Mesodermal cell (in vitro differentiated cells): ENCODE data around the gene DNAJC15.

Experiments
- H3K27ac ChIP-seq: 2 replicates; pipeline ENCODE4 v1.7.0; 2013; ENCODE audit warnings: mild to moderate bottlenecking, low read depth, low read length, moderate library complexity; ENCODE audit not compliant: severe bottlenecking
- H3K36me3 ChIP-seq: 2 replicates; pipeline ENCODE4 v1.7.1; 2013; ENCODE audit warnings: mild to moderate bottlenecking, low read length, moderate library complexity; ENCODE audit not compliant: control insufficient read depth, insufficient read depth
- H3K4me1 ChIP-seq: one replicate; pipeline ENCODE4 v1.7.1; 2013; ENCODE audit warnings: mild to moderate bottlenecking, low read length; ENCODE audit not compliant: insufficient read depth, control insufficient read depth, poor library complexity, severe bottlenecking
- H3K4me3 ChIP-seq: 2 replicates; pipeline ENCODE4 v1.7.0; 2013; ENCODE audit warnings: low read length, control low read depth, mild to moderate bottlenecking; ENCODE audit not compliant: insufficient read depth, poor library complexity, severe bottlenecking; ENCODE audit errors: extremely low read depth
- H3K9me3 ChIP-seq: 2 replicates; pipeline ENCODE4 v1.7.1; 2013; ENCODE audit warnings: mild to moderate bottlenecking, low read length, moderate library complexity; ENCODE audit not compliant: control insufficient read depth
- WGBS, 2 experiments: methylation state at CpG; one replicate each; pipeline ENCODE4 v1.1.5; 2013; ENCODE audit warnings: missing lambda C conversion rate in 2 of 2; ENCODE audit not compliant: insufficient coverage in 2 of 2; 5-methylcytosine and 5-hydroxymethylcytosine counted together

The DNAJC15 gene

DNA sequence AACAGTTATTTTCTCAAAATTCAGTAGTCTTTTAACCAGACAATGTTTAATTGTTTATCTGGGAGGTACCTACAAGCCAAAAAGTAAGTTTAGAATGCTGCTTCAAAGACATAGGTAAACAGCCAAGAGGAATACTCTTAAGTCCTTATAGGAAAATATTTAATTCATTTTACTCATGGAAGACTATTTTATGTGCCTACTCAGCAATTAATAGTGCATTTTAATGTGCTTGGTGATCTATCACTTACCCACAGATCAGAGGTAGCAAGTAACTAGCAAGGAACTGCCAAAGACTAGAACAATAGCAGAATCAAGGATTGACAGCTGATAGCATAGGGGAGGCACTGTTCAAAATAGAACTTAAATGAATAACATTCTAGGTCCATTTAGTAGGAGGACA is 60.4 kb downstream of the DNAJC15 start:
- Histone ChIP-seq H3K4me3 (no peak overlapping the region), H3K27ac (no peak overlapping the region), H3K9me3 (no peaks in the 10 kb centered on the region), H3K4me1 (no peaks in the 10 kb centered on the region), H3K36me3 (peaks cover 51% of the 10 kb centered on the region)

DNA sequence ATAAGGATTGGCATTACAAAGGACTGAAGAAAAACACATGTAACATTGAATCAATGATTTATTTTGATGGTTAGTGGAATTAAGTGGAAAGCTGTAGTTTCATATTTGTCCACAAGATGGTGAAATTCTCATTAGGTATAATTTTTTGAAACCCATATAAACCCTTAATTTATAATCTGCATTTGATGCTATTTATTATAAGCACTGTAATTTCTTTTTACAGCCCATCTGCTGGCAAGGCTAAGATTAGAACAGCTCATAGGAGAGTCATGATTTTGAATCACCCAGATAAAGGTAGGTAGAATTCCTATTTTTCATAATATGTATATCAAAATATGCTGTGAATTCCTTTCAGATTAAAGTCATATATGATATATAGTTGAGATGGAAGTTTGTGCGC is 62.2 kb downstream of the DNAJC15 start:
- peaks cover 56% of the 10 kb centered on the region for H3K36me3 ChIP-seq
- WGBS, 2 experiments: 83% methylated on average over 1 of the region's 1 CpG; no CpG with 5 or more reads in 1 of the 2 experiments
- no peaks in the 10 kb centered on the region for H3K4me1 ChIP-seq
- no peak overlapping the region for H3K4me3 ChIP-seq
- no peak overlapping the region for H3K27ac ChIP-seq
- peaks cover 13% of the 10 kb centered on the region for H3K9me3 ChIP-seq

DNA sequence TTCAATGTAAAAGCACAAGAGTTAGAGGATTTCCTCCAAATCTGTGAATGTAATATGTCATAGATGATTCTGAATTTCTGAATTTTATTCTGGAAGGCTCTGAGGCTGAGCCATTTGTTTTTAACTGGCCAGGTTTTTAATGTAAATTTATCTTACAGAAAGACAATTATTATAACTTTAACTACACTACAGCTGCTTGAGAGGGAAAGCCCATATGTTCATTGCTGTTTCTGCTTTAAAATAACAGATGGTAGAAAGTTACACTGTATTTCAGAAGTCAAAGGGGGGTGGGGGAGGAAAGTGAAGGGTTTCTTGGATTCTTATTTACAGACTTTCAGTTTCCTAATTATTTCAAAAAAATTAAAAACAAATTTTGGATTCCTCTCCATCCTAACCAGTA is 62.8 kb downstream of the DNAJC15 start:
- no peak overlapping the region for H3K27ac ChIP-seq
- H3K36me3 ChIP-seq: peaks cover 51% of the 10 kb centered on the region
- no peaks in the 10 kb centered on the region for H3K4me1 ChIP-seq
- peaks cover 13% of the 10 kb centered on the region for H3K9me3 ChIP-seq
- no peak overlapping the region for H3K4me3 ChIP-seq

DNA sequence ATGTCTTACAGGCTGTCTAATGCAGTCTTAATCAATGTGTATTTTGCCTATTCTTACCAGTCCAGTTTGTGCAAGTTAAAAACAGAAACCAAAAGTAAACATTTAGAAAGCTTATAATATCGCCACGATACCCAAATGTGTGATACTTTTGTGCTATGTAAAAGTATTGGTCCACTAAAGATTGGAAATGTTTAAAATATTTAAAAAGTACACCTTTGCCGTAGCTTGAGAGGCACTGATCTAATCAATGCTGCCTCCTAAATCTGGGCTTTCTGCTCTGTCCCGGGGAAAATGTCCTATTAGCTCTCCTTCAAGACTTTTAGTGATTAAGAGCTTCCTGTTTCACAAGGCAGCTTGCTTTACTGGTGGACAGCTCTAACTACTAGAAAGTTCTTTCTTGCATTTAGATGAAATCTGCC is 64.7 kb downstream of the DNAJC15 start:
- no peak overlapping the region for H3K27ac ChIP-seq
- no peak overlapping the region for H3K4me3 ChIP-seq
- no peaks in the 10 kb centered on the region for H3K4me1 ChIP-seq
- peaks cover 45% of the 10 kb centered on the region for H3K36me3 ChIP-seq
- H3K9me3 ChIP-seq: peaks cover 13% of the 10 kb centered on the region
- 95% methylated on average over 2 to 4 of the region's 4 CpGs for WGBS, 2 experiments

DNA sequence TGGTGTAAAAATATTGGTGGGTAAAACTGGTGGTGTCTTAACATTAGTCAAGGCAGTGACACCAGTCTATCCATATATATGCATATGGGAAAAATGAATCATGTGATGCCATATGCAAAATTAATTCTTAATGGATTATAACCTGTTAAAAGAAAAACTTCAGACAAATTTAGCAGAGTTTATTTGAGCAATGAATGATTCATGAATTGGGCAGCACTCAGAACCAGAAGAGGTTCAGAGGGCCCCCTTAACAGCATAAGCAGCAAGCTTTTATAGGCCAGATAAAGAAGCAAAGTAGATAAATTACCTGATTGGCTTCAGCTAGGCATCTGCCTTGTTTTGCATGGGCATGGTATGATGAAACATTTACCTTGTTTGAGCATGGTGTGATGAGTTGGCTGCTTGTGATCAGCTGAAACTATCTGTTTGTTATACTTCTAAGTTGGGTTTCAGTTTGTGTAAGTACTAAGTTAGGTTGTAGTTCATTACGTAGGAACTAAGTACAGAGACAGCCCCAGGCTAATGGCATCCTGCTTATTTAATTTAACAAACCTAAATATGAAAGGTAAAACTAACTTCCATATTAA is 66.6 kb downstream of the DNAJC15 start:
- H3K36me3 ChIP-seq: peaks cover 45% of the 10 kb centered on the region
- H3K9me3 ChIP-seq: peaks cover 13% of the 10 kb centered on the region
- WGBS, 2 experiments: no CpG with 5 or more reads among the region's 1 CpG

DNA sequence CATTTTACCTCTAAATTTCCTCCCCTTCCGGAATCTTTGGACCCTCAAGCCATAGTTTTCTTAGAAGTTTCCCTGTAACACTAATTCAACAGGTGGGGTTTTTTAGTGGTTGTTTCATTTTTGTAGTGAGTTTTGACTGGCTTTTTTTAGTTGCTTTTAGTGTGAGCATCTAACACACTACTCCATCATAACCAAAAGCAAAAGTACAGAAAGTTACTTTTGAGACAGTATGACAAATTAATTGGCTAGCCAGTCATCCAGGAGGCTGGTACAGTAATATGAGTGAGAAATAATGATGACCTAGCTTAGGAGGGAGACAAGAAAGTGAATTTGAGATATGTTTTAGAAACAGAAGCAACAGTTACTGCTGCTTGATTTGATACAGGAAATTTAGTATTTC is 71.5 kb downstream of the DNAJC15 start:
- Histone ChIP-seq H3K4me1 (no peaks in the 10 kb centered on the region), H3K9me3 (peaks cover 4% of the 10 kb centered on the region), H3K27ac (no peak overlapping the region), H3K4me3 (no peak overlapping the region), H3K36me3 (peaks cover 33% of the 10 kb centered on the region)
- WGBS, 2 experiments: no CpG with 5 or more reads among the region's 1 CpG

More for the DNA sequence above, 66.6 kb downstream of the DNAJC15 start:
- H3K27ac ChIP-seq: no peak overlapping the region
- H3K4me3 ChIP-seq: no peak overlapping the region
- no peaks in the 10 kb centered on the region for H3K4me1 ChIP-seq

DNA sequence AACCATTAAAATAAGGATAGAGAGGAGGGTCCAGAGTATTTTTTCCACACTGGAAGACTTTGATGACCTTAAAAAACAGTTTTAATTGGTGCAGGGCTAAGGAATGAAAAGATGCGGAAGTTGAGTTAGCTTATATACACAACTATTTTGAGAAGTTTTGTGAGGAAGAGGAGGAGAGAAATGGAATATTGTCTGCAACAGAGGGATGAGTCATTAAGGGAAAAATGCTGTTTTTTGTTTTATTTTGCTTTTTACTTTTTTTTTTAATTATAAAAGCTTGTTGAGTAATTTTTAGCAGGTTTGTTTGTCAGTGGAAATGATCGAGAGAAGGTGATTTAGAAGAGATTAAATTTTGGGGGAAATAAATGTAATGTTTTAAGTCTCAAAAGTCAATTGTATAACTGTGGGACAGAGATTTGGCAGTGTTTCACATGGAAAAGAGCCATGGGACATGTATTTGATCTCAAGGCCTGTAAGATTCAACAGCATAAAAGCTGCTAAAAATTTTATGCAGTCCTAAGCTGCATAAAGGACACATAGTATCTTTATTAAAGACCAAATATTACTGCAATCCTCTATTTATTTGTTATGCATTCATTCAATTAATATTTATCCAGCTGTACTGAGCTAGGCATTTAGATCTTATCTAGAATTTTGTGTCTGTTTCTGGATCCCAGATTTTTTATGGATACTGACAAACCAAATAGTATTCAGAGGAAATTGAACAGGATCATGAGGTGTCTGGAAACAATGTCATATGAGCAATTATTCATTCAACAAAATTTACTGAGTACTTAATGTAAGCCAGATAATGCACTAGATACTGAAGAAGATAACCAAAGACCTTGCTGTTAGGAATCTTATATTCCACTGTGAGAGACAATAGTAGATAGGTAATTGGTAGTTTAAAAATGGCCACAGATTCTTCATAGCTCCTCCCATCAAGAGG is 72.7 kb downstream of the DNAJC15 start:
- no peak overlapping the region for H3K4me3 ChIP-seq
- no peaks in the 10 kb centered on the region for H3K9me3 ChIP-seq
- H3K4me1 ChIP-seq: no peaks in the 10 kb centered on the region
- 100% methylated on average over 1 to 2 of the region's 2 CpGs for WGBS, 2 experiments
- H3K36me3 ChIP-seq: peaks cover 29% of the 10 kb centered on the region
- no peak overlapping the region for H3K27ac ChIP-seq

DNA sequence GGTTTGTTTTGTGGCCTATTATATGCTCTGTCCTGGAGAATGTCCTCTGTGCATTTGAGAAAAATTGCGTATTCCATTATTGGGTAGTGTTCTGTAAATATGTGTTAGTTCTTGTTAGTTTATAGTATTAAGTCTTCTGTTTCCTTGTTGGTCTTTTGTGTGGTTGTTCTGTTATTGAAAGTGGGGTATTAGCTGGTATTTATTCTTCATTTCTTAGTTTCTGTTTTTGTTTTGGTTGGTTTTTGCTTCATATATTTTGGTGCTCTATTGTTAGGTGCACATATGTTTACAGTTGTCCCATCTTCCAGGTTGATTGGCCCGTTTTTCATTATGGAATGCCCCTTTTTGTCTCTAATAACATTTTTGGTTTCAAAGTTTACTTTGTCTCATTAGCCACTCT is 77.3 kb downstream of the DNAJC15 start:
- Histone ChIP-seq H3K36me3 (peaks cover 29% of the 10 kb centered on the region), H3K4me1 (no peaks in the 10 kb centered on the region), H3K9me3 (no peaks in the 10 kb centered on the region), H3K4me3 (no peak overlapping the region), H3K27ac (no peak overlapping the region)
- 80 to 100% methylated on average over 1 of the region's 2 CpGs for WGBS, 2 experiments

DNA sequence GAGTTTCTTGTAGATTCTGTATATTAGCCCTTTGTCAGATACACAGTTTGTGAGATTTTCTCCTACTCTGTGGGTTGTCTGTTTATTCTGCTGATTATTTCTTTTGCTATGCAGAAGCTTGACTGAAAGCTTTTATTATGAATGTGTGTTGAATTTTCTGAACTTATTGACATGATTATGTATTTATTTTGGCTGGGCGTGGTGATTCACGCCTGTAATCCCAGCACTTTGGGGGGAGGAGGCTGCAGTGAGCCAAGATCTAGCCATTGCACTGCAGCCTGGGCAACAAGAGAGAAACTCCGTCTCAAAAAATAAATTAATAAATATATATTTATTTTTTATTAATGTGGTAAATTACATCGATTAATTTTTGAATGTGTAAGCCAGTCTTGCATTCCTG is 78.9 kb downstream of the DNAJC15 start:
- Histone ChIP-seq H3K36me3 (peaks cover 20% of the 10 kb centered on the region), H3K27ac (no peak overlapping the region), H3K4me3 (no peak overlapping the region), H3K4me1 (no peaks in the 10 kb centered on the region), H3K9me3 (no peaks in the 10 kb centered on the region)
- 100% methylated on average over 1 to 2 of the region's 4 CpGs for WGBS, 2 experiments

DNA sequence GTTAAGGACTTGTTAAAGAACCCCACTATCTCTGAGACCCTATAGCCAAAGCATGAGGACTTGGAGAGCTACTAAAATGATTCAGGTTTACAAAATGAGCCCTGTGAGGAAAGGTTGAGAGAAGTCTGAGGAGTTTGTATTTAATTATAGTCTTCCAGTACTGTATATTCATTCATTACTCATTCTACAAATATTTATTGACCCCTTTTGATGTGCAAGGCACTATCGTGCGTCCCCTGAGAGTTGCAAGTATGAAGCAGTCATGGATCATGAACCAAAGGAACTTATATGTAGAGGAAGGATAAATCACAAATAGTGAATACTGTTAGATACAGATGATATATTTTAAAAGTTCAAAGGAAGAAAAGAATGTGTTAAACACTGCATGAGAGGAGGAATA is 84.4 kb downstream of the DNAJC15 start:
- no CpG with 5 or more reads among the region's 2 CpGs for WGBS, 2 experiments
- H3K4me1 ChIP-seq: no peaks in the 10 kb centered on the region
- H3K9me3 ChIP-seq: no peaks in the 10 kb centered on the region
- H3K27ac ChIP-seq: no peak overlapping the region
- H3K36me3 ChIP-seq: peaks cover 22% of the 10 kb centered on the region
- H3K4me3 ChIP-seq: no peak overlapping the region

DNA sequence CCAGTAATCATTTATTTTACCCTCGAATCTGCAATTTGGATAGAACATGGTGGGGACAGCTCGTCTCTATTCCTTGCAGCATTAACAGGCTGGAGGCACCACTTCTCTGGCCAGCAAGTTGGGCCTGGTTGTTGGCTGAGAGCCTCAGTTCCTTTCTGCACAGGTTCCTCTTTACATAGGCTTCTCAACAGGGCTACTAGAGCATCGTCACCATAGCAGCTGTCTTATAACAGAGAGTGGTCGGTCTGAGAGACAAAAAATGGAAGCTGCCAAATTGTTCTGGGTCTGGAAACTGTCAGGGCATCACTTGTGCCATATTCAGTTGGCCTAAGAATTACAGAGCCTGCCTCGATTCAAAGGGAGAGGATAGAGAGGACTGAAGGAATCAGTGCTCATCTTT is 86.7 kb downstream of the DNAJC15 start:
- 80 to 94% methylated on average over 3 to 4 of the region's 5 CpGs for WGBS, 2 experiments
- peaks cover 7% of the 10 kb centered on the region for H3K4me1 ChIP-seq
- no peaks in the 10 kb centered on the region for H3K9me3 ChIP-seq
- no peak overlapping the region for H3K4me3 ChIP-seq
- no peak overlapping the region for H3K27ac ChIP-seq
- peaks cover 17% of the 10 kb centered on the region for H3K36me3 ChIP-seq
